K562 (cell line): ENCODE results near the gene RHOU. TPM values are rescaled to one million over a fixed set of nuclear protein-coding genes. Genes with fewer than 3 reads are reported as not detected.

Source experiments
- ATAC-seq: fragments of 200-7000 bp; cut with Tn5 transposase; 3 replicates; pipeline ENCODE4 v1.9.1; 2020; ENCODE audit warnings: moderate library complexity
- BruUV-seq: library from RNA; stranded (reverse); fragments of 400-500 nt; replicated peaks from 2 replicates; lab custom pipeline; 2021; lab: Mats Ljungman, UMichigan
- CTCF ChIA-PET: fragments of 300-600 bp; formaldehyde crosslinking; extraction: SDS; loops from one replicate; lab custom pipeline; 2021; ENCODE audit warnings: low intra/inter-chr PET ratio; lab: Yijun Ruan, JAX
- POLR2A ChIA-PET: fragments of 300-600, 350-650 bp; sonication (Branson Sonifier 250); formaldehyde crosslinking; extraction: SDS; loops from one replicate; lab custom pipeline; 2021; ENCODE audit warnings: antibody characterized with exemption, inconsistent platforms; lab: Yijun Ruan, JAX
- DNase-seq, 4 experiments: peaks; one replicate each; pipeline versions ENCODE4 v3.0.0 to v3.0.0-alpha.2; 2011 to 2018; ENCODE audit warnings: low spot score in 3 of 4, mixed read lengths in 3 of 4; ENCODE audit errors: extremely low read depth in 1 of 4
- FAIRE-seq: peaks from 2 replicates; lab custom pipeline; 2011; peaks lifted over from hg19 to GRCh38; lab: Jason Lieb, UNC
- H2AFZ ChIP-seq: 2 replicates; pipeline ENCODE4 v1.6.0; 2011; ENCODE audit warnings: low read depth, low read length, control low read depth, inconsistent platforms
- H3K27ac ChIP-seq: fragments of 200-600 bp; 3 replicates; pipeline ENCODE4 v1.8.0; 2011; ENCODE audit warnings: low read depth, mild to moderate bottlenecking, control low read depth, inconsistent platforms, low read length, moderate library complexity, mixed read lengths; ENCODE audit errors: extremely low read depth
- H3K27me3 ChIP-seq, 2 experiments: fragments of 300-600 bp in 1 of 2; 2 replicates in 1 of 2; 3 replicates in 1 of 2; pipeline versions ENCODE4 v1.6.0 to v1.8.0; 2011; ENCODE audit warnings: inconsistent platforms in 2 of 2, low read length in 2 of 2, mild to moderate bottlenecking in 1 of 2, mixed read lengths in 1 of 2, moderate library complexity in 1 of 2; ENCODE audit not compliant: control insufficient read depth in 2 of 2, insufficient read depth in 2 of 2
- H3K36me3 ChIP-seq: fragments of 300-600 bp; 3 replicates; pipeline ENCODE4 v1.8.0; 2011; ENCODE audit warnings: mild to moderate bottlenecking, low read length, inconsistent platforms; ENCODE audit not compliant: control insufficient read depth, insufficient read depth
- H3K4me1 ChIP-seq, 2 experiments: fragments of 200-600 bp in 1 of 2; replicated peaks in 1 of 2; 2 replicates in 1 of 2; 3 replicates in 1 of 2; pipeline versions ENCODE4 v1.5.1 to v1.8.0; 2011; ENCODE audit warnings: inconsistent platforms in 2 of 2, low read length in 2 of 2, mild to moderate bottlenecking in 1 of 2, mixed read lengths in 1 of 2, moderate library complexity in 1 of 2; ENCODE audit not compliant: control insufficient read depth in 2 of 2, insufficient read depth in 2 of 2
- H3K4me2 ChIP-seq: 2 replicates; pipeline ENCODE4 v1.6.1; 2011; ENCODE audit warnings: low read length, control low read depth, inconsistent platforms, mixed read lengths; ENCODE audit not compliant: insufficient read depth
- H3K4me3 ChIP-seq: fragments of 200-600 bp; sonication (generic), shearing (Covaris generic); 2 replicates; pipeline ENCODE4 v1.5.1; 2016; ENCODE audit warnings: control low read depth, inconsistent platforms
- H3K79me2 ChIP-seq: fragments of 200-600 bp; 3 replicates; pipeline ENCODE4 v1.8.0; 2011; ENCODE audit warnings: low read length, inconsistent platforms; ENCODE audit not compliant: control insufficient read depth, insufficient read depth
- H3K9ac ChIP-seq, 2 experiments: 2 replicates each; pipeline versions ENCODE4 v1.6.0 to v1.6.1; 2011; ENCODE audit warnings: low read depth in 2 of 2, low read length in 2 of 2, control low read depth in 1 of 2, inconsistent platforms in 1 of 2, mild to moderate bottlenecking in 1 of 2, mixed read lengths in 1 of 2; ENCODE audit not compliant: insufficient read depth in 1 of 2
- H3K9me1 ChIP-seq: one replicate; pipeline ENCODE4 v1.6.0; 2011; ENCODE audit warnings: inconsistent platforms, mild to moderate bottlenecking, low read length, moderate library complexity; ENCODE audit not compliant: control insufficient read depth, insufficient read depth
- H3K9me3 ChIP-seq: replicated peaks from 2 replicates; pipeline ENCODE4 v1.5.1; 2011; ENCODE audit warnings: low read depth, low read length, inconsistent platforms; ENCODE audit not compliant: control insufficient read depth, insufficient read depth
- H4K20me1 ChIP-seq: replicated peaks from 2 replicates; pipeline ENCODE4 v1.6.1; 2011; ENCODE audit warnings: low read length, inconsistent platforms, mixed read lengths; ENCODE audit not compliant: control insufficient read depth, insufficient read depth
- AFF4 ChIP-seq: sonication (generic); formaldehyde crosslinking; IDR thresholded peaks from 2 replicates; pipeline ENCODE4 v1.8.0; 2023; ENCODE audit warnings: mild to moderate bottlenecking, missing genetic modification reagents
- BHLHE40 ChIP-seq: IDR thresholded peaks from 2 replicates; pipeline ENCODE4 v1.6.1; 2011; ENCODE audit warnings: low read length, improper control_type of control experiment
- CHAMP1 ChIP-seq: fragments of 450-650 bp; IDR thresholded peaks from 2 replicates; pipeline ENCODE4 v1.6.1; 2016; ENCODE audit warnings: mild to moderate bottlenecking
- DNMT1 ChIP-seq: fragments of 450-650 bp; IDR thresholded peaks from 2 replicates; pipeline ENCODE4 v1.6.1; 2016; ENCODE audit warnings: antibody characterized with exemption, mild to moderate bottlenecking
- E2F1 ChIP-seq: sonication (generic); formaldehyde crosslinking; IDR thresholded peaks from 2 replicates; pipeline ENCODE4 v1.8.1; 2023; ENCODE audit warnings: mild to moderate bottlenecking, missing genetic modification reagents, moderate library complexity
- EGR1 ChIP-seq: fragments of 450-650 bp; conservative IDR thresholded peaks from 2 replicates; pipeline ENCODE4 v1.6.1; 2017; ENCODE audit warnings: mild to moderate bottlenecking
- HNRNPL ChIP-seq: fragments of 200-400 bp; formaldehyde crosslinking; IDR thresholded peaks from 2 replicates; pipeline ENCODE4 v1.6.1; 2017; ENCODE audit warnings: low read depth, mild to moderate bottlenecking, low read length
- POLR2A ChIP-seq: fragments of 450-650 bp; conservative IDR thresholded peaks from 2 replicates; pipeline ENCODE4 v1.6.1; 2016
- SETDB1 ChIP-seq: IDR thresholded peaks from one replicate; pipeline ENCODE4 v1.6.1; 2012; ENCODE audit warnings: low read length, control low read depth, inconsistent platforms
- SRF ChIP-seq, 2 experiments: fragments of 250-450, 450-650 bp in 1 of 2; sonication (Bioruptor Pico) in 1 of 2; sonication (generic) in 1 of 2; formaldehyde crosslinking; IDR thresholded peaks; 2 replicates each; pipeline versions ENCODE4 v1.5.0 to v1.5.1; 2020 to 2022; ENCODE audit warnings: mild to moderate bottlenecking in 1 of 2, missing genetic modification reagents in 1 of 2
- TEAD2 ChIP-seq: fragments of 450-650 bp; IDR thresholded peaks from 2 replicates; pipeline ENCODE4 v1.6.1; 2016; ENCODE audit warnings: missing genetic modification characterization, control low read depth, missing compliant biosample characterization
- TFAP4 ChIP-seq: sonication (generic); formaldehyde crosslinking; IDR thresholded peaks from 2 replicates; pipeline ENCODE4 v1.8.0; 2022; ENCODE audit warnings: missing genetic modification reagents, mild to moderate bottlenecking, moderate library complexity, borderline replicate concordance
- USF2 ChIP-seq: sonication (generic); formaldehyde crosslinking; IDR thresholded peaks from 2 replicates; pipeline ENCODE4 v1.5.0; 2020; ENCODE audit warnings: missing genetic modification reagents
- ZEB2 ChIP-seq: fragments of 450-650 bp; IDR thresholded peaks from 2 replicates; pipeline ENCODE4 v1.6.1; 2016
- ZNF212 ChIP-seq: fragments of 450-650 bp; formaldehyde crosslinking; IDR thresholded peaks from 2 replicates; pipeline ENCODE4 v1.4.0; 2020; ENCODE audit warnings: mild to moderate bottlenecking
- WGBS: fragments of 100-300 bp; shearing (Covaris generic); methylation state at CpG from one replicate; pipeline ENCODE4 v1.1.6; 2016; ENCODE audit warnings: low coverage, mixed read lengths; ENCODE audit not compliant: insufficient coverage; ENCODE audit errors: missing lambda C conversion rate; 5-methylcytosine and 5-hydroxymethylcytosine counted together
- in situ Hi-C: fragments of 300-500 bp; cut with MboI; formaldehyde crosslinking; loops from 4 replicates; pipeline ENCODE4 v1.15.0; 2018; ENCODE audit warnings: inconsistent platforms, mixed read lengths
- intact Hi-C: fragments of 100-400 bp; cut with micrococcal nuclease; formaldehyde crosslinking; loops from 2 replicates; pipeline ENCODE4 v1.14.2; 2022
- polyA plus RNA-seq, 8 experiments: library from polyadenylated mRNA; depleted of rRNA in 4 of 8; stranded (reverse) in 5 of 8; unstranded in 3 of 8; fragments of >200 nt; fragmentation: Nextera tagmentation in 2 of 8; fragmentation: Illumina TruSeq in 1 of 8; extraction: Ambion mirVana in 2 of 8; extraction: Trizol in 1 of 8; gene quantifications; 2 replicates each; pipeline versions ENCODE4 v1.2.1 to v1.2.3, GENCODE V29; 2011 to 2014; ENCODE audit warnings: inconsistent platforms in 1 of 8, missing spikeins in 1 of 8
- total RNA-seq, 7 experiments: library from RNA; depleted of rRNA in 6 of 7; stranded (reverse); fragments of >200 nt in 6 of 7; fragmentation: Illumina TruSeq in 2 of 7; extraction: Trizol in 2 of 7; gene quantifications; 2 replicates each; pipeline versions ENCODE4 v1.2.1 to v1.2.3, GENCODE V29; 2011 to 2021; ENCODE audit warnings: low replicate concordance in 1 of 7

Gene RHOU
- total and polyA plus RNA-seq, 9 of the 15 experiments (the other 6 are each of a cell fraction or from before 2014, with no cell fraction given) = 0.07 TPM; not detected in 8

GRCh38 chr1:228793032-228793431 lies 57.8 kb downstream of the RHOU start:
- POLR2A ChIA-PET = interaction anchor here (0.5 to 0.9 kb wide), 2 partner anchors 8 to 365 kb away, joined by 3 to 5 read pairs; no protein-coding TSS in a partner anchor
- no peak for FAIRE-seq
- no peak for TF ChIP-seq TEAD2
- no peak for TF ChIP-seq CHAMP1
- no peak for TF ChIP-seq ZNF212 (CRISPR knock-in tag)
- TF ChIP-seq USF2 = no peak
- no peak for TF ChIP-seq POLR2A
- no peak for TF ChIP-seq BHLHE40
- TF ChIP-seq SRF (CRISPR knock-in tag; IDR thresholded peaks at IDR 0.05) = no peak
- no peak for TF ChIP-seq AFF4 (CRISPR knock-in tag)
- TF ChIP-seq EGR1 = no peak
- TF ChIP-seq TFAP4 = no peak
- no peak for TF ChIP-seq E2F1 (CRISPR knock-in tag)
- TF ChIP-seq HNRNPL = no peak
- no peak for TF ChIP-seq ZEB2
- no peak for TF ChIP-seq SETDB1
- no peak for TF ChIP-seq DNMT1

More at GRCh38 chr1:228793032-228793431, 57.8 kb downstream of the RHOU start:
- Histone ChIP-seq H3K9ac (no peak overlapping the region), H3K4me1 (no peaks in the 10 kb centered on the region), H3K27me3 (peaks cover 10 to 31% of the 10 kb centered on the region in 2 experiments; a peak in 4 of 5 replicates), H3K79me2 (no peaks in the 10 kb centered on the region), H3K9me1 (no peaks in the 10 kb centered on the region), H3K27ac (no peak overlapping the region), H3K4me3 (no peak overlapping the region), H3K9me3 (no peaks in the 10 kb centered on the region), H4K20me1 (no peaks in the 10 kb centered on the region; the same call in 1 of the 2 replicates), H3K36me3 (no peaks in the 10 kb centered on the region), H3K4me2 (no peak overlapping the region), H2AFZ (no peak overlapping the region)
- in situ Hi-C loops = no loop called here
- 0% methylated on average over 2 of the region's 2 CpGs for WGBS
- DNase-seq = no peak
- BruUV-seq = no TSS peak
- CTCF ChIA-PET = no interaction called here
- ATAC-seq = no peak
- intact Hi-C loops = no loop called here
